ENCODE measurements around the gene EIF3L. TPM values are rescaled to one million over a fixed set of nuclear protein-coding genes. Genes with fewer than 3 reads are reported as not detected.
A peak's percentile ranks its signal among the peaks of the same experiment; 100 is the strongest.

Gene EIF3L
- total and polyA plus RNA-seq, 12 donors = 188 to 642 (median 396) TPM

DNA sequence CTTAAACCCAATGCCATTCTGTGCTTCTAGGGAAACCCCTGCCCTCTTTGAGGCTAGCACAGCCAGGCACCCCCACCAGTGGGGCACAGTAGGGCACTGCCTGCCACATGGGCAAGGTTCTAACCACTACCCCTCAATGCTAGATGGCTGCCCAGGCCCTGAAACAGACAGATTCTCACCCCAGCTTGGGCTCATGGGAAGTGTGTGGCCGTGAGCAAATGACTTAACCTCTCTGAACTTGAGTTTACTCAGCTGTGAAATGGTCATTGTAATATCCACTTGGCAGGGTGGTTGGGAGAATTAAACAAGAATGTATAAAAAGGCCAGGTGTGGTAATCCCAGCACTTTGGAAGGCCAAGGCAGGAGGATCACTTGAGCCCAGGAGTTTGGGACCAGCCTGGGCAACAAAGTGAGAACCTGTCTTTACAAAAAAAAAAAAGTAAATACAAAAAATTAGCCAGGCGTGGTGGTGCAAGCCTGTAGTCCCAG is 81.8 kb downstream of the EIF3L start:
- peaks cover 10 to 12% of the 10 kb centered on the region in 2 donors for H3K4me1 ChIP-seq (replicated peaks in 1 of 2)

DNA sequence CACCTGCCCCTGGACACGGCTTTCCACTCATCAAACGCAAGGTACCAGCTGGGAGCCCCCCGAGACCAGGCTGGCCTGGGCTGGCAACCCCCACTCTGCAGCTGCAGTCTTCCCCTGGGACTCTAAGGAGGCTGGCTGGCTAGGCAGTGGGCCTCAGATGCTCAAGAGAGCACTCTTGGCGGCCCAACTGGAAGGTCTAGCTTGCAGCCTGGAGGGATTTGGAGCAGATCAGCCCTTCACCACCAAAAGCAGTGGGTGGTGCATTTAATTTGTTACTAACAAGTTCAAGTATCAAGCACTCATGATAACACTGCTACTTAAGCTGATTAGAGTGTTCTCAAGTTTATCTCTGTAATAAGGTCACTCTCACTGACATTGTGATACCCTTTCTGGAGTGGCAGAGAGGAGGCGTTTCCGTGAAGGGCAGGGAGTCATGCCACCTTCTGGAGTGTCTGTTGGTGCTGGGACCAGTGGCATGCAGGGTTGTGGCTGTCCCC is 82.7 kb downstream of the EIF3L start:
- Histone ChIP-seq H3K4me3 (no peak overlapping the region), H3K36me3 (replicated peaks in 1 of 2) (peaks cover 0 to 27% of the 10 kb centered on the region in 2 donors), H3K27me3 (no peaks in the 10 kb centered on the region), H3K27ac (no peak overlapping the region), H3K4me1 (replicated peaks in 1 of 2) (peaks cover 10 to 12% of the 10 kb centered on the region in 2 donors), H3K9me3 (replicated peaks in 1 of 3) (no peaks in the 10 kb centered on the region)
- TF ChIP-seq, protein P1, sequence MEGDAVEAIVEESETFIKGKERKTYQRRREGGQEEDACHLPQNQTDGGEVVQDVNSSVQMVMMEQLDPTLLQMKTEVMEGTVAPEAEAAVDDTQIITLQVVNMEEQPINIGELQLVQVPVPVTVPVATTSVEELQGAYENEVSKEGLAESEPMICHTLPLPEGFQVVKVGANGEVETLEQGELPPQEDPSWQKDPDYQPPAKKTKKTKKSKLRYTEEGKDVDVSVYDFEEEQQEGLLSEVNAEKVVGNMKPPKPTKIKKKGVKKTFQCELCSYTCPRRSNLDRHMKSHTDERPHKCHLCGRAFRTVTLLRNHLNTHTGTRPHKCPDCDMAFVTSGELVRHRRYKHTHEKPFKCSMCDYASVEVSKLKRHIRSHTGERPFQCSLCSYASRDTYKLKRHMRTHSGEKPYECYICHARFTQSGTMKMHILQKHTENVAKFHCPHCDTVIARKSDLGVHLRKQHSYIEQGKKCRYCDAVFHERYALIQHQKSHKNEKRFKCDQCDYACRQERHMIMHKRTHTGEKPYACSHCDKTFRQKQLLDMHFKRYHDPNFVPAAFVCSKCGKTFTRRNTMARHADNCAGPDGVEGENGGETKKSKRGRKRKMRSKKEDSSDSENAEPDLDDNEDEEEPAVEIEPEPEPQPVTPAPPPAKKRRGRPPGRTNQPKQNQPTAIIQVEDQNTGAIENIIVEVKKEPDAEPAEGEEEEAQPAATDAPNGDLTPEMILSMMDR (IDR thresholded peaks at IDR 0.05) = no peak
- TF ChIP-seq POLR2A (IDR thresholded peaks at IDR 0.05) = no peak
- 85 to 100% (median 94%) methylated on average over 3 to 6 of the region's 6 CpGs for WGBS, 4 donors
- no peak for DNase-seq
- intact Hi-C loops (cut with DNase I) = loop anchor here in 1 of 2 donors (10.0 kb wide), 1 partner anchor 117 kb away; no protein-coding TSS in a partner anchor

More for the DNA sequence above, 81.8 kb downstream of the EIF3L start:
- no peak overlapping the region for H3K4me3 ChIP-seq
- DNase-seq = no peak
- H3K36me3 ChIP-seq (replicated peaks in 1 of 2) = peaks cover 0 to 33% of the 10 kb centered on the region in 2 donors
- TF ChIP-seq, protein P1 (IDR thresholded peaks at IDR 0.05) = no peak
- TF ChIP-seq POLR2A (IDR thresholded peaks at IDR 0.05) = no peak
- 83 to 88% (median 87%) methylated on average over 2 of the region's 2 CpGs for WGBS, 4 donors
- H3K27me3 ChIP-seq = no peaks in the 10 kb centered on the region
- intact Hi-C loops (cut with DNase I) = loop anchor here in 1 of 2 donors (10.0 kb wide), 1 partner anchor 116 kb away; no protein-coding TSS in a partner anchor
- no peaks in the 10 kb centered on the region for H3K9me3 ChIP-seq (replicated peaks in 1 of 3)
- H3K27ac ChIP-seq = peak overlapping the region in 1 of 5 donors; percentile 14

DNA sequence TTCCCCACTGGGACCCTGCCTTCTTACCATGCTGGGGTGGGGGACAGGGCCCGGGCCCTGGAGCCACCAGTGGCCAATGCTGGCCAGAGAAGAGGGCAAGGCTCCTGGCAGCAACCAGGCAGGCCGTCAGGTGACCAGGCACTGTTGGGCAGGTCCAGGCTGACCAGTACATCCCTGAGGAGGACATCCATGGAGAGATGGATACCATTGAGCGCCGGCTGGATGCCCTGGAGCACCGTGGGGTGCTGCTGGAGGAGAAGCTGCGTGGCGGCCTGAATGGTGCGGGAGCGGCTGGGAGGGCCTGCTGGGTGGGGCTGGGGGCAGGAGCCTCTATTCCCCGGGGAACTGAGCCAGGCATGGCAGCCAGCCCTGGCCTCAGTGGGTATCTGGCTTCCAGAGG is 83.2 kb downstream of the EIF3L start:
- Histone ChIP-seq H3K27ac (no peak overlapping the region), H3K4me1 (replicated peaks in 1 of 2) (peaks cover 10 to 12% of the 10 kb centered on the region in 2 donors), H3K36me3 (replicated peaks in 1 of 2) (peaks cover 0 to 27% of the 10 kb centered on the region in 2 donors), H3K27me3 (no peaks in the 10 kb centered on the region), H3K9me3 (replicated peaks in 1 of 3) (no peaks in the 10 kb centered on the region), H3K4me3 (no peak overlapping the region)
- TF ChIP-seq POLR2A (IDR thresholded peaks at IDR 0.05) = no peak
- TF ChIP-seq, protein P1 (IDR thresholded peaks at IDR 0.05) = no peak
- no peak for DNase-seq
- WGBS, 4 donors = 85 to 95% (median 94%) methylated on average over 5 to 10 of the region's 10 CpGs; no CpG with 5 or more reads in 1 of the 4 donors
- intact Hi-C loops (cut with DNase I) = loop anchor here in 1 of 2 donors (10.0 kb wide), 1 partner anchor 118 kb away; no protein-coding TSS in a partner anchor

DNA sequence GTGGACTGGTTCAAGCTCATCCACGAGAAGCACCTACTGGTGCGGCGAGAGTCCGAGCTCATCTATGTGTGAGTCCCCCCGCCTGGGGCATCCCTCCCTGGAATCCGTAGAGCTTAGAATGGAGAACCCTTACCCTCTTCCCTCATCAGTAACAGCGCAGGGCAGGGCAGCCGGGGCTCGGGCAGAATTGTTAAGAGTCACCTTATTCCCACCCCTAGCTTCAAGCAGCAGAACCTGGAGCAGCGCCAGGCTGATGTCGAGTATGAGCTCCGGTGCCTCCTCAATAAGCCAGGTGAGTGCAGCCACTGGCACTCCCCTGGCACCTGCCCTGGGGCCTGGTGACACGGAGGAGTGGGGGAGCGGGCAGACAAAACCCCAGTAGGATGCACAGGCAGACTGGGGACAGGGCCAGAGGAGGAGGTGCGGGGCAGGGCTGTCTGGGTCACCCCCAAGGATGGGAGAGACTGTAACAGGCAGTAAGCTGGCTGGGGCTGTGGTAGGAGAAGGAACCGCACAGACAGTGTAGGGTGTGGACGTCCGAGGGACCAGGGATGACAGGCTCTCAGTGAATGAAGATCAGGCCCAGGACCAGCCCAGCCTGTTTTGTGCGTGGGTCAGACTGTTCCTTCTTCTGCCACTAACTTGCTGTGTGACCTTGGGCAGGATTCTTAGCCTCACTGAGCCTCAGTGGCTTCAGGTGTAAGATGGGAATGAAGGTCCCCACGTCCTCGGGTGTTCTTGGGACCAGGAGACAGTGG is 83.8 kb downstream of the EIF3L start:
- peaks cover 0 to 29% of the 10 kb centered on the region in 2 donors for H3K36me3 ChIP-seq (replicated peaks in 1 of 2)
- H3K9me3 ChIP-seq (replicated peaks in 1 of 3) = no peaks in the 10 kb centered on the region
- H3K27me3 ChIP-seq = no peaks in the 10 kb centered on the region
- peak overlapping the region in 4 of 5 donors; percentile 30 to 80 (median 51) for H3K27ac ChIP-seq
- no peak for TF ChIP-seq POLR2A (IDR thresholded peaks at IDR 0.05)
- TF ChIP-seq, protein P1 (IDR thresholded peaks at IDR 0.05) = no peak
- peaks cover 10 to 12% of the 10 kb centered on the region in 2 donors for H3K4me1 ChIP-seq (replicated peaks in 1 of 2)
- DNase-seq = peak in 4 of 7 donors; percentile 28 to 39 (median 36)
- WGBS, 4 donors = 56 to 88% (median 79%) methylated on average over 6 to 21 of the region's 21 CpGs
- H3K4me3 ChIP-seq = no peak overlapping the region
- intact Hi-C loops (cut with DNase I) = loop anchor here in 1 of 2 donors (10.0 kb wide), 1 partner anchor 118 kb away; no protein-coding TSS in a partner anchor

Data from adrenal gland (tissue), 12 donors.